GM12878 (cell line): ENCODE results near the gene SFT2D1. TPM values are rescaled to one million over a fixed set of nuclear protein-coding genes. Genes with fewer than 3 reads are reported as not detected.

Experiments
- CHD1 ChIP-seq: IDR thresholded peaks from 2 replicates; pipeline ENCODE4 v1.6.1; 2012; ENCODE audit warnings: low read depth, low read length, improper control_type of control experiment
- HDAC2 ChIP-seq: fragments of 200-600 bp; sonication (generic); IDR thresholded peaks from 2 replicates; pipeline ENCODE4 v1.6.1; 2017
- KDM1A ChIP-seq: fragments of 200-600 bp; sonication (generic); IDR thresholded peaks from 2 replicates; pipeline ENCODE4 v1.6.1; 2016; ENCODE audit warnings: borderline replicate concordance
- NR2C2 ChIP-seq: IDR thresholded peaks from 2 replicates; pipeline ENCODE4 v1.6.1; 2011; ENCODE audit warnings: borderline replicate concordance, low read depth; ENCODE audit not compliant: control insufficient read depth, insufficient read length
- RAD51 ChIP-seq: fragments of 450-650 bp; IDR thresholded peaks from 2 replicates; pipeline ENCODE4 v1.6.1; 2016; ENCODE audit warnings: moderate library complexity, mild to moderate bottlenecking, inconsistent platforms
- RELB ChIP-seq: fragments of 450-650 bp; IDR thresholded peaks from 2 replicates; pipeline ENCODE4 v1.6.1; 2017; ENCODE audit warnings: low read depth, mild to moderate bottlenecking, moderate library complexity
- REST ChIP-seq: IDR thresholded peaks from 2 replicates; pipeline ENCODE4 v1.6.1; 2012; ENCODE audit warnings: mild to moderate bottlenecking, low read depth, low read length
- RUNX3 ChIP-seq: IDR thresholded peaks from 2 replicates; pipeline ENCODE4 v1.6.1; 2012; ENCODE audit warnings: low read length, inconsistent platforms
- ZNF687 ChIP-seq: fragments of 450-650 bp; IDR thresholded peaks from 2 replicates; pipeline ENCODE4 v1.6.1; 2017; ENCODE audit warnings: mild to moderate bottlenecking, moderate library complexity
- polyA plus RNA-seq, 11 experiments: library from polyadenylated mRNA; depleted of rRNA in 4 of 11; unstranded in 6 of 11; stranded (reverse) in 5 of 11; fragments of >200 nt; fragmentation: Nextera tagmentation in 4 of 11; fragmentation: Illumina TruSeq in 1 of 11; extraction: Ambion mirVana in 4 of 11; extraction: Trizol in 1 of 11; gene quantifications; 1 replicate in 1 of 11; 2 replicates in 10 of 11; pipeline versions ENCODE4 v1.2.1 to v1.2.3, GENCODE V29; 2011 to 2016; ENCODE audit warnings: inconsistent platforms in 2 of 11, missing spikeins in 2 of 11, low read depth in 1 of 11
- total RNA-seq, 4 experiments: library from RNA; depleted of rRNA in 3 of 4; stranded (reverse); fragments of >200 nt in 3 of 4; fragmentation: Illumina TruSeq in 1 of 4; extraction: Trizol in 1 of 4; gene quantifications; 2 replicates each; pipeline versions ENCODE4 v1.2.1 to v1.2.3, GENCODE V29; 2013 to 2021

Gene SFT2D1
- total and polyA plus RNA-seq, 10 of the 15 experiments (the other 5 are each of a cell fraction or from before 2014, with no cell fraction given): 69.5 to 281 (median 124) TPM

GRCh38 chr6:166382933-166383801 is 40.8 kb upstream of the SFT2D1 start, which contains the start of gene MPC1 (continued):
- TF ChIP-seq ZNF687 (0 out of 2 replicates have a peak, but pooled peaks have one; percentile 24), KDM1A (no peak), RUNX3 (peak; percentile 89), CHD1 (no peak), RELB (no peak), HDAC2 (no peak), REST (no peak), RAD51 (no peak), NR2C2 (no peak)
